Measurements from ENCODE around the gene TMEM52B. TPM values are rescaled to one million over a fixed set of nuclear protein-coding genes. Genes with fewer than 3 reads are reported as not detected.

The TMEM52B gene
- total and polyA plus RNA-seq, 4 donors: 0.37 TPM; not detected in 3

DNA sequence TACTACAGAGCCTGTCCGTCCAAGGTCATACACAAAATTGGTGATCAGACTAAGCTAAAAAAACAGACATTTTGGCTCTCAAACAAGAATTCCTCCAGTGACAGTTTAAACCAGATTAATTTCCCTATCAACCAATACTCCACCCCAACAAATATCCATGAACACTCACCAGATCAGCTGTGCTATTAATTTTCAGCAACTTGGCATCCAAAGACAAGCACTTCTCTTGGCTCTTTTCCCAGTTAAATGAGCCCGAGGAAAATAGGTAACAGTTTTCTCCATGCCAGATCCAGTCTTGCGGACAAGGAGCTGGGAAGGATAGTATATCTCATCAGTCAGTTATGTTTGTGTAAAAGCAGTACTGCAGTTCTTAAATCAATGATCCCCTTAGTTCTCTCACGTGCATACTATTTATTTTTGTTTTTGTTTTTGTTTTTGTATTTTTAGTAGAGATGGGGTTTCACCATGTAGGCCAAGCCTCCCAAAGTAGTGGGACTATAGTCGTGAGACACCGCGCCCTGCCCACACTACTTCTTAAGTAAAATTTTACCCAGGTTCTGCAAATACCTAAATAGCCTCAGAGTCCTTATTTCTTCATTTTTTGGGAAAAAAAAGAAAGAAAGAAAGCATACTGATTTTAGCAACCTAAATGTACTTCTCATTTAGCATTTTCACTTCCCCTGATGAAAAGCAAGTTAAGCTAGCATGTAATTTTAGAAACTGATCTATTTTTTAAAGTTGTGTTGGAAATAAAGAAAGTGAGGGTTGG lies 18.0 kb upstream of the TMEM52B start:
- H3K36me3 ChIP-seq (ENCODE audit: control insufficient read depth in 4 of 4, insufficient read depth in 3 of 4, low read depth in 1 of 4, low read length in 3 of 4): no peaks in the 10 kb centered on the region
- H3K9ac ChIP-seq (ENCODE audit: low read depth in 1 of 2, low read length in 2 of 2): no peak overlapping the region

DNA sequence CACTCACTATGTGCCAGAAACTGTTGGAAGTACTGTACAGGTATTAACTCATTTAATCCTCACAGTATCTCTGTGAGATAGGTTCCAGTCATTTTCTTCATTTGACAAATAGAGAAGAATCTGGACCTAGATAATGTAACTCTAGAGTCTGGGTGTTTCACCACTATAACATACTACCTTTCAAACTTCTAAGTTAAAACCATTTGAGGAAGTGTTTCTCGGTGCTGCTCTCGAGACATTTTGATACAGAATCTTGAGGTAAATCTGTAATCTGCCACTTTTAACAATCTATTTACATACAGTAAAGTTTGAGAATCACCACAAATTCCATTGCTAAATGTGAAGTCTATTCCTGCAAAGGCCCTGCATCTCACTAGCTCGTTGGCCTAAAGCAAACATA lies 15.7 kb upstream of the TMEM52B start:
- no peak overlapping the region for H3K27ac ChIP-seq (ENCODE audit: low read depth in 1 of 2, low read length in 2 of 2)
- no peak for DNase-seq (ENCODE audit: low spot score)
- WGBS: 78% methylated on average over 3 of the region's 3 CpGs
- H3K9ac ChIP-seq (ENCODE audit: low read depth in 1 of 2, low read length in 2 of 2): no peak overlapping the region
- H3K4me1 ChIP-seq (ENCODE audit: control insufficient read depth in 4 of 4, insufficient read depth in 4 of 4, low read length in 3 of 4): peaks cover 0 to 5% (median 0%) of the 10 kb centered on the region in 4 donors
- no peak for TF ChIP-seq TAF1 (conservative IDR thresholded peaks at IDR 0.05)
- TF ChIP-seq, protein P1, sequence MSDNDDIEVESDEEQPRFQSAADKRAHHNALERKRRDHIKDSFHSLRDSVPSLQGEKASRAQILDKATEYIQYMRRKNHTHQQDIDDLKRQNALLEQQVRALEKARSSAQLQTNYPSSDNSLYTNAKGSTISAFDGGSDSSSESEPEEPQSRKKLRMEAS (IDR thresholded peaks at IDR 0.05): no peak
- no peak for TF ChIP-seq FOXA2 (IDR thresholded peaks at IDR 0.05)
- no peak for TF ChIP-seq GABPA (IDR thresholded peaks at IDR 0.05 in 1 of 2, conservative IDR thresholded peaks at IDR 0.05 in 1 of 2)
- no peak for TF ChIP-seq EGR1 (IDR thresholded peaks at IDR 0.05; ENCODE audit: low read depth in 2 of 2)
- TF ChIP-seq, protein P2, sequence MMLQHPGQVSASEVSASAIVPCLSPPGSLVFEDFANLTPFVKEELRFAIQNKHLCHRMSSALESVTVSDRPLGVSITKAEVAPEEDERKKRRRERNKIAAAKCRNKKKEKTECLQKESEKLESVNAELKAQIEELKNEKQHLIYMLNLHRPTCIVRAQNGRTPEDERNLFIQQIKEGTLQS (IDR thresholded peaks at IDR 0.05): no peak
- H3K4me3 ChIP-seq (ENCODE audit: low read depth in 1 of 3, low read length in 3 of 3): no peak overlapping the region
- H3K36me3 ChIP-seq (ENCODE audit: control insufficient read depth in 4 of 4, insufficient read depth in 3 of 4, low read depth in 1 of 4, low read length in 3 of 4): no peaks in the 10 kb centered on the region
- no peaks in the 10 kb centered on the region for H3K9me3 ChIP-seq (ENCODE audit: control insufficient read depth in 4 of 4, low read length in 3 of 4)
- H3K27me3 ChIP-seq (ENCODE audit: control insufficient read depth in 4 of 4, insufficient read depth in 4 of 4, low read length in 3 of 4): no peaks in the 10 kb centered on the region

More for the DNA sequence above, 18.0 kb upstream of the TMEM52B start:
- 74% methylated on average over 7 of the region's 7 CpGs for WGBS
- Histone ChIP-seq H3K4me3 (ENCODE audit: low read depth in 1 of 3, low read length in 3 of 3) (no peak overlapping the region), H3K4me1 (ENCODE audit: control insufficient read depth in 4 of 4, insufficient read depth in 4 of 4, low read length in 3 of 4) (no peaks in the 10 kb centered on the region), H3K27ac (ENCODE audit: low read depth in 1 of 2, low read length in 2 of 2) (no peak overlapping the region), H3K27me3 (ENCODE audit: control insufficient read depth in 4 of 4, insufficient read depth in 4 of 4, low read length in 3 of 4) (no peaks in the 10 kb centered on the region), H3K9me3 (ENCODE audit: control insufficient read depth in 4 of 4, low read length in 3 of 4) (no peaks in the 10 kb centered on the region)
- no peak for DNase-seq (ENCODE audit: low spot score)
- TF ChIP-seq RXRA (IDR thresholded peaks at IDR 0.05) (no peak), GABPA (IDR thresholded peaks at IDR 0.05 in 1 of 2, conservative IDR thresholded peaks at IDR 0.05 in 1 of 2) (no peak), HNF4A (conservative IDR thresholded peaks at IDR 0.05) (no peak), SP1 (IDR thresholded peaks at IDR 0.05) (no peak)
- TF ChIP-seq, protein P3, sequence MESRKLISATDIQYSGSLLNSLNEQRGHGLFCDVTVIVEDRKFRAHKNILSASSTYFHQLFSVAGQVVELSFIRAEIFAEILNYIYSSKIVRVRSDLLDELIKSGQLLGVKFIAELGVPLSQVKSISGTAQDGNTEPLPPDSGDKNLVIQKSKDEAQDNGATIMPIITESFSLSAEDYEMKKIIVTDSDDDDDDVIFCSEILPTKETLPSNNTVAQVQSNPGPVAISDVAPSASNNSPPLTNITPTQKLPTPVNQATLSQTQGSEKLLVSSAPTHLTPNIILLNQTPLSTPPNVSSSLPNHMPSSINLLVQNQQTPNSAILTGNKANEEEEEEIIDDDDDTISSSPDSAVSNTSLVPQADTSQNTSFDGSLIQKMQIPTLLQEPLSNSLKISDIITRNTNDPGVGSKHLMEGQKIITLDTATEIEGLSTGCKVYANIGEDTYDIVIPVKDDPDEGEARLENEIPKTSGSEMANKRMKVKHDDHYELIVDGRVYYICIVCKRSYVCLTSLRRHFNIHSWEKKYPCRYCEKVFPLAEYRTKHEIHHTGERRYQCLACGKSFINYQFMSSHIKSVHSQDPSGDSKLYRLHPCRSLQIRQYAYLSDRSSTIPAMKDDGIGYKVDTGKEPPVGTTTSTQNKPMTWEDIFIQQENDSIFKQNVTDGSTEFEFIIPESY (IDR thresholded peaks at IDR 0.05): no peak

DNA sequence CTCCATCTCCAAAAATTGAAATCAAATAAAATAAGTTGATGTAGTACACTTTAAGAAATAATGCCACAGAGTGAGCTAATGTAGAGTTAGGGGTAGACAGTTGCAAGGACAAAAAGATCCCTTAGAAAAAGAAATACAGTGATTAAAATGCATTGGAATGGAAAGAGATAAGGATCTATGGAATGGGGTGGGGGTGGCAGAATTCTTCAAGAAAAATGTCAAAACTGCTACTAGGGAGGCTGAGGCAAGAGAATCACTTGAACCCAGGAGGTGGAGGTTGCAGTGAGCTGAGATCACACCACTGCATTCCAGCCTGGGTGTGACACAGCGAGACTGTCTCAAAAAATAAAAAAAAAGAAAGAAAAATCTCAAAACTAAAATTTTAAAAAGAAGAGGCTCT lies 13.4 kb upstream of the TMEM52B start:
- Histone ChIP-seq H3K36me3 (ENCODE audit: control insufficient read depth in 4 of 4, insufficient read depth in 3 of 4, low read depth in 1 of 4, low read length in 3 of 4) (no peaks in the 10 kb centered on the region), H3K27ac (ENCODE audit: low read depth in 1 of 2, low read length in 2 of 2) (no peak overlapping the region), H3K4me1 (ENCODE audit: control insufficient read depth in 4 of 4, insufficient read depth in 4 of 4, low read length in 3 of 4) (peaks cover 0 to 5% (median 0%) of the 10 kb centered on the region in 4 donors), H3K9ac (ENCODE audit: low read depth in 1 of 2, low read length in 2 of 2) (no peak overlapping the region), H3K4me3 (ENCODE audit: low read depth in 1 of 3, low read length in 3 of 3) (no peak overlapping the region), H3K27me3 (ENCODE audit: control insufficient read depth in 4 of 4, insufficient read depth in 4 of 4, low read length in 3 of 4) (no peaks in the 10 kb centered on the region), H3K9me3 (ENCODE audit: control insufficient read depth in 4 of 4, low read length in 3 of 4) (no peaks in the 10 kb centered on the region)
- no peak for DNase-seq (ENCODE audit: low spot score)
- 53% methylated on average over 1 of the region's 1 CpG for WGBS
- TF ChIP-seq FOXA2 (IDR thresholded peaks at IDR 0.05) (no peak), NR2F2 (IDR thresholded peaks at IDR 0.05) (no peak), RAD21 (IDR thresholded peaks at IDR 0.05) (no peak), EGR1 (IDR thresholded peaks at IDR 0.05; ENCODE audit: low read depth in 2 of 2) (no peak), SP1 (IDR thresholded peaks at IDR 0.05) (no peak), FOXA1 (IDR thresholded peaks at IDR 0.05) (no peak), HNF4A (conservative IDR thresholded peaks at IDR 0.05) (no peak), RXRA (IDR thresholded peaks at IDR 0.05) (no peak), GABPA (IDR thresholded peaks at IDR 0.05 in 1 of 2, conservative IDR thresholded peaks at IDR 0.05 in 1 of 2) (no peak)
- TF ChIP-seq, protein P3 (IDR thresholded peaks at IDR 0.05): no peak
- TF ChIP-seq, protein P4, sequence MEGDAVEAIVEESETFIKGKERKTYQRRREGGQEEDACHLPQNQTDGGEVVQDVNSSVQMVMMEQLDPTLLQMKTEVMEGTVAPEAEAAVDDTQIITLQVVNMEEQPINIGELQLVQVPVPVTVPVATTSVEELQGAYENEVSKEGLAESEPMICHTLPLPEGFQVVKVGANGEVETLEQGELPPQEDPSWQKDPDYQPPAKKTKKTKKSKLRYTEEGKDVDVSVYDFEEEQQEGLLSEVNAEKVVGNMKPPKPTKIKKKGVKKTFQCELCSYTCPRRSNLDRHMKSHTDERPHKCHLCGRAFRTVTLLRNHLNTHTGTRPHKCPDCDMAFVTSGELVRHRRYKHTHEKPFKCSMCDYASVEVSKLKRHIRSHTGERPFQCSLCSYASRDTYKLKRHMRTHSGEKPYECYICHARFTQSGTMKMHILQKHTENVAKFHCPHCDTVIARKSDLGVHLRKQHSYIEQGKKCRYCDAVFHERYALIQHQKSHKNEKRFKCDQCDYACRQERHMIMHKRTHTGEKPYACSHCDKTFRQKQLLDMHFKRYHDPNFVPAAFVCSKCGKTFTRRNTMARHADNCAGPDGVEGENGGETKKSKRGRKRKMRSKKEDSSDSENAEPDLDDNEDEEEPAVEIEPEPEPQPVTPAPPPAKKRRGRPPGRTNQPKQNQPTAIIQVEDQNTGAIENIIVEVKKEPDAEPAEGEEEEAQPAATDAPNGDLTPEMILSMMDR (IDR thresholded peaks at IDR 0.05; ENCODE audit: low read depth, low read length, missing input control): no peak
- TF ChIP-seq, protein P5, sequence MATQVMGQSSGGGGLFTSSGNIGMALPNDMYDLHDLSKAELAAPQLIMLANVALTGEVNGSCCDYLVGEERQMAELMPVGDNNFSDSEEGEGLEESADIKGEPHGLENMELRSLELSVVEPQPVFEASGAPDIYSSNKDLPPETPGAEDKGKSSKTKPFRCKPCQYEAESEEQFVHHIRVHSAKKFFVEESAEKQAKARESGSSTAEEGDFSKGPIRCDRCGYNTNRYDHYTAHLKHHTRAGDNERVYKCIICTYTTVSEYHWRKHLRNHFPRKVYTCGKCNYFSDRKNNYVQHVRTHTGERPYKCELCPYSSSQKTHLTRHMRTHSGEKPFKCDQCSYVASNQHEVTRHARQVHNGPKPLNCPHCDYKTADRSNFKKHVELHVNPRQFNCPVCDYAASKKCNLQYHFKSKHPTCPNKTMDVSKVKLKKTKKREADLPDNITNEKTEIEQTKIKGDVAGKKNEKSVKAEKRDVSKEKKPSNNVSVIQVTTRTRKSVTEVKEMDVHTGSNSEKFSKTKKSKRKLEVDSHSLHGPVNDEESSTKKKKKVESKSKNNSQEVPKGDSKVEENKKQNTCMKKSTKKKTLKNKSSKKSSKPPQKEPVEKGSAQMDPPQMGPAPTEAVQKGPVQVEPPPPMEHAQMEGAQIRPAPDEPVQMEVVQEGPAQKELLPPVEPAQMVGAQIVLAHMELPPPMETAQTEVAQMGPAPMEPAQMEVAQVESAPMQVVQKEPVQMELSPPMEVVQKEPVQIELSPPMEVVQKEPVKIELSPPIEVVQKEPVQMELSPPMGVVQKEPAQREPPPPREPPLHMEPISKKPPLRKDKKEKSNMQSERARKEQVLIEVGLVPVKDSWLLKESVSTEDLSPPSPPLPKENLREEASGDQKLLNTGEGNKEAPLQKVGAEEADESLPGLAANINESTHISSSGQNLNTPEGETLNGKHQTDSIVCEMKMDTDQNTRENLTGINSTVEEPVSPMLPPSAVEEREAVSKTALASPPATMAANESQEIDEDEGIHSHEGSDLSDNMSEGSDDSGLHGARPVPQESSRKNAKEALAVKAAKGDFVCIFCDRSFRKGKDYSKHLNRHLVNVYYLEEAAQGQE (IDR thresholded peaks at IDR 0.05): no peak
- TF ChIP-seq, protein P2 (IDR thresholded peaks at IDR 0.05): no peak
